Keratinocyte (primary cell): ENCODE data around the gene TSC22D2. TPM values are rescaled to one million over a fixed set of nuclear protein-coding genes. Genes with fewer than 3 reads are reported as not detected.

Source experiments
- DNase-seq: peaks from one replicate; pipeline ENCODE4 v3.0.0-alpha.2; 2011; ENCODE audit warnings: low read depth, missing footprints, low spot score
- FAIRE-seq: peaks from 2 replicates; lab custom pipeline; 2011; peaks lifted over from hg19 to GRCh38; lab: Jason Lieb, UNC
- H2AFZ ChIP-seq: 2 replicates; pipeline ENCODE4 v1.6.0; 2012; ENCODE audit warnings: low read length, control low read depth, inconsistent platforms; ENCODE audit not compliant: control insufficient read depth
- H3K27ac ChIP-seq: 2 replicates; pipeline ENCODE4 v1.5.1; 2011; ENCODE audit warnings: low read length; ENCODE audit not compliant: control insufficient read depth, insufficient read depth
- H3K27me3 ChIP-seq: 3 replicates; pipeline ENCODE4 v1.6.0; 2011; ENCODE audit warnings: low read length; ENCODE audit not compliant: control insufficient read depth, insufficient read depth; ENCODE audit errors: extremely low read depth
- H3K36me3 ChIP-seq, 2 experiments: 2 replicates in 1 of 2; 3 replicates in 1 of 2; pipeline ENCODE4 v1.5.1; 2011; ENCODE audit warnings: low read length in 2 of 2, mild to moderate bottlenecking in 1 of 2; ENCODE audit not compliant: control insufficient read depth in 2 of 2, insufficient read depth in 2 of 2; ENCODE audit errors: extremely low read depth in 1 of 2
- H3K4me1 ChIP-seq: 3 replicates; pipeline ENCODE4 v1.5.1; 2011; ENCODE audit warnings: low read length; ENCODE audit not compliant: control insufficient read depth, insufficient read depth; ENCODE audit errors: extremely low read depth
- H3K4me2 ChIP-seq: 3 replicates; pipeline ENCODE4 v1.6.0; 2011; ENCODE audit warnings: low read depth, low read length; ENCODE audit not compliant: control insufficient read depth, insufficient read depth; ENCODE audit errors: extremely low read depth
- H3K4me3 ChIP-seq, 3 experiments: fragments of 200-600 bp in 1 of 3; sonication (generic) in 1 of 3; 2 replicates in 2 of 3; 3 replicates in 1 of 3; pipeline ENCODE4 v1.5.1; 2011 to 2016; ENCODE audit warnings: low read length in 3 of 3, mild to moderate bottlenecking in 3 of 3, control low read depth in 2 of 3, inconsistent platforms in 1 of 3, low read depth in 1 of 3, mixed read lengths in 1 of 3, mixed run types in 1 of 3, moderate library complexity in 1 of 3; ENCODE audit not compliant: control insufficient read depth in 2 of 3, insufficient read depth in 2 of 3; ENCODE audit errors: extremely low read depth in 1 of 3
- H3K79me2 ChIP-seq: 2 replicates; pipeline ENCODE4 v1.6.0; 2012; ENCODE audit warnings: low read length; ENCODE audit not compliant: control insufficient read depth, insufficient read depth
- H3K9ac ChIP-seq: 3 replicates; pipeline ENCODE4 v1.6.0; 2011; ENCODE audit warnings: low read length; ENCODE audit not compliant: control insufficient read depth, insufficient read depth; ENCODE audit errors: extremely low read depth
- H3K9me1 ChIP-seq: 3 replicates; pipeline ENCODE4 v1.6.0; 2011; ENCODE audit warnings: low read length; ENCODE audit not compliant: control insufficient read depth, insufficient read depth; ENCODE audit errors: extremely low read depth
- H3K9me3 ChIP-seq: 2 replicates; pipeline ENCODE4 v1.5.1; 2012; ENCODE audit warnings: low read depth, low read length; ENCODE audit not compliant: control insufficient read depth
- H4K20me1 ChIP-seq: 3 replicates; pipeline ENCODE4 v1.6.0; 2011; ENCODE audit warnings: low read length; ENCODE audit not compliant: control insufficient read depth, insufficient read depth; ENCODE audit errors: extremely low read depth
- EZH2 ChIP-seq: IDR thresholded peaks from one replicate; pipeline ENCODE4 v1.6.1; 2012; ENCODE audit warnings: inconsistent platforms, mild to moderate bottlenecking, low read length, moderate library complexity
- dilution Hi-C: fragments of 300-500 bp; cut with MboI; formaldehyde crosslinking; loops from one replicate; pipeline ENCODE4 v1.7.0; 2020; ENCODE audit warnings: low sequenced_read_pairs; ENCODE audit not compliant: extremely low pct_ligation_motif_present
- polyA plus RNA-seq, 5 experiments: library from polyadenylated mRNA; depleted of rRNA in 3 of 5; stranded (reverse) in 3 of 5; stranded (forward) in 1 of 5; unstranded in 1 of 5; fragments of >200 nt; gene quantifications; 1 replicate in 1 of 5; 2 replicates in 3 of 5; 3 replicates in 1 of 5; pipeline versions ENCODE4 v1.2.1 to v1.2.3, GENCODE V29; 2011 to 2012; ENCODE audit warnings: missing spikeins in 2 of 5, low read depth in 1 of 5, low replicate concordance in 1 of 5
- TF ChIP-seq, protein P1 (sequence below), 3 experiments: IDR thresholded peaks in 1 of 3; conservative IDR thresholded peaks in 1 of 3; optimal IDR thresholded peaks in 1 of 3; 2 replicates in 2 of 3; 3 replicates in 1 of 3; pipeline versions ENCODE3 to v1.5.1; 2011; ENCODE audit warnings: low read length in 3 of 3, mild to moderate bottlenecking in 3 of 3, moderate library complexity in 2 of 3, control low read depth in 1 of 3, inconsistent platforms in 1 of 3; ENCODE audit not compliant: insufficient read depth in 2 of 3; ENCODE audit errors: extremely low read depth in 1 of 3

TSC22D2 gene
- polyA plus RNA-seq, 1 donor (not counting 4 experiments of a cell fraction or from before 2014, with no cell fraction given) = 22.3 TPM

DNA sequence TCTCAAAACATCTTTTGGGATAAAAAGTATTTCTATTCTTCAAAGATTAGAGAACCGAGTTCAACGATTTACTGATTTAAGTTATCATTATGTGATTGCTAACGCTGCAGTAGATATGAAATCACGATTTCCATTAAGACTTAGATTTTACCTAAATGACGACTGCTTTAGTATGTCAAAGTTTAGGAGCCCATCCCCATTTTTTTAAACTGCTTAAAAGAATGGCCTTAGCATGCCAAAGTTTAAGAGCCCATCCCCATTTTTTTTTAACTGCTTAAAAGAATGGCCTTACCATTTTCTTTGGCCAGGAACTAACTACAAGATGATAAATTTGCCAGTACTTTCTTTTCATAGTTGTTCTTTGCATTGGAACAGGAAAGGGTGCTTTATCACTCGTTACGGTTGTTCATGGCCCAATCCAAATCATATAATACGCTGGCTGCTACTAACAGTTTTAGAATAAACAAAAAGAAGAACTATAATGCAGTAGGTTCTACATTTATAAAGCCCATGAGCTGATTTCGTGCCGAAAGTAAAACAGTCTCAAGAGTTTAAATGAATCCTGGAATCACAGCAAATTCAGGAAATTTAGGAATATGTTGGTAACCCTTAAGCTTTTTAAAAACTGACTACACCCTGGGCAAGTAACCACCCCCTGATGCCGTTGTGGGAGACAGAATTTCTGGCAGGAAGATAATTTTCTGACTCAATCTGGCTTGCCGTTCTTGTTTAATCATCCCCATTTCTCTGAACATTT lies 869 bp upstream of the TSC22D2 start:
- H2AFZ ChIP-seq = peak overlapping the region; percentile 95
- DNase-seq (no peak), FAIRE-seq (peak; percentile 20)
- H3K4me2 ChIP-seq = peak overlapping the region; percentile 97
- peaks cover 11% of the 10 kb centered on the region for H4K20me1 ChIP-seq
- H3K27ac ChIP-seq = peak overlapping the region; percentile 92
- peak overlapping the region; percentile 85 to 100 (median 99) for H3K4me3 ChIP-seq
- no peaks in the 10 kb centered on the region for H3K9me1 ChIP-seq
- H3K4me1 ChIP-seq = peaks cover 13% of the 10 kb centered on the region
- peaks cover 35% of the 10 kb centered on the region for H3K79me2 ChIP-seq
- H3K9ac ChIP-seq = peak overlapping the region; percentile 94
- peaks cover 0 to 14% of the 10 kb centered on the region in 2 experiments for H3K36me3 ChIP-seq
- H3K27me3 ChIP-seq = no peaks in the 10 kb centered on the region
- TF ChIP-seq EZH2 = no peak
- TF ChIP-seq, protein P1, sequence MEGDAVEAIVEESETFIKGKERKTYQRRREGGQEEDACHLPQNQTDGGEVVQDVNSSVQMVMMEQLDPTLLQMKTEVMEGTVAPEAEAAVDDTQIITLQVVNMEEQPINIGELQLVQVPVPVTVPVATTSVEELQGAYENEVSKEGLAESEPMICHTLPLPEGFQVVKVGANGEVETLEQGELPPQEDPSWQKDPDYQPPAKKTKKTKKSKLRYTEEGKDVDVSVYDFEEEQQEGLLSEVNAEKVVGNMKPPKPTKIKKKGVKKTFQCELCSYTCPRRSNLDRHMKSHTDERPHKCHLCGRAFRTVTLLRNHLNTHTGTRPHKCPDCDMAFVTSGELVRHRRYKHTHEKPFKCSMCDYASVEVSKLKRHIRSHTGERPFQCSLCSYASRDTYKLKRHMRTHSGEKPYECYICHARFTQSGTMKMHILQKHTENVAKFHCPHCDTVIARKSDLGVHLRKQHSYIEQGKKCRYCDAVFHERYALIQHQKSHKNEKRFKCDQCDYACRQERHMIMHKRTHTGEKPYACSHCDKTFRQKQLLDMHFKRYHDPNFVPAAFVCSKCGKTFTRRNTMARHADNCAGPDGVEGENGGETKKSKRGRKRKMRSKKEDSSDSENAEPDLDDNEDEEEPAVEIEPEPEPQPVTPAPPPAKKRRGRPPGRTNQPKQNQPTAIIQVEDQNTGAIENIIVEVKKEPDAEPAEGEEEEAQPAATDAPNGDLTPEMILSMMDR (optimal IDR thresholded peaks at IDR 0.05 in 1 of 3, IDR thresholded peaks at IDR 0.05 in 1 of 3, conservative IDR thresholded peaks at IDR 0.05 in 1 of 3; ENCODE audit: extremely low read depth in 1 of 3, insufficient read depth in 2 of 3, low read length in 3 of 3) = no peak
- no peaks in the 10 kb centered on the region for H3K9me3 ChIP-seq
- dilution Hi-C loops = loop anchor here (25.0 kb wide), 1 partner anchor 170 kb away; no protein-coding TSS in a partner anchor

DNA sequence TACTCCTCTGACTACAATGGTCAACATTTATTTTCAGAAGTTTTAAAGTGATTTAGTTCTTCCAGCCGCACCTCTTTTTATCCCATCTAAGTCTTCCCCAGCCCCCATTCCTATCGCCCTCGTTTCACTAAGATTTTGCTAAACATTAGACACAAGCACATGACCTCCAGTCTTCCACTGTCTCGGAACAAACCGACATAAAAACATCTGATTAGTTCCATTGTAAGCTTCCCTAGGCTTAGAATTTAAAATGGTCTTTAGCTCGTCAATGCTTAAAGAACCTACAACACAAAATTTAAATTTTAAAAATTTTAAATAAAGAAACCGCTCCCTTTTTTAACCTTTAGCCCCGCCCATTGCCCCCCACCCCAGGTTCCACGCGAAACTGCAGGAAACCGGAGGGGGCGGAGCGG lies 284 bp upstream of the TSC22D2 start:
- H2AFZ ChIP-seq = peak overlapping the region; percentile 95
- H3K9ac ChIP-seq = peak overlapping the region; percentile 94
- H4K20me1 ChIP-seq = peaks cover 11% of the 10 kb centered on the region
- DNase-seq = no peak
- peak overlapping the region; percentile 85 to 100 (median 99) for H3K4me3 ChIP-seq
- H3K4me2 ChIP-seq = peak overlapping the region; percentile 97
- peaks cover 1 to 20% of the 10 kb centered on the region in 2 experiments for H3K36me3 ChIP-seq
- H3K27me3 ChIP-seq = no peaks in the 10 kb centered on the region
- dilution Hi-C loops = loop anchor here (25.0 kb wide), 1 partner anchor 171 kb away; no protein-coding TSS in a partner anchor
- peaks cover 41% of the 10 kb centered on the region for H3K79me2 ChIP-seq
- TF ChIP-seq, protein P1 (optimal IDR thresholded peaks at IDR 0.05 in 1 of 3, IDR thresholded peaks at IDR 0.05 in 1 of 3, conservative IDR thresholded peaks at IDR 0.05 in 1 of 3; ENCODE audit: extremely low read depth in 1 of 3, insufficient read depth in 2 of 3, low read length in 3 of 3) = no peak
- no peak for TF ChIP-seq EZH2
- peaks cover 13% of the 10 kb centered on the region for H3K4me1 ChIP-seq
- no peak for FAIRE-seq
- H3K9me3 ChIP-seq = no peaks in the 10 kb centered on the region
- no peaks in the 10 kb centered on the region for H3K9me1 ChIP-seq
- H3K27ac ChIP-seq = peak overlapping the region; percentile 92
